ENCODE measurements around the gene FPGS. TPM values are rescaled to one million over a fixed set of nuclear protein-coding genes. Genes with fewer than 3 reads are reported as not detected.

Gene FPGS
- polyA plus RNA-seq, 2 of the 4 experiments (the other 2 are of a cell fraction), result 28.8 to 48.5 TPM

DNA sequence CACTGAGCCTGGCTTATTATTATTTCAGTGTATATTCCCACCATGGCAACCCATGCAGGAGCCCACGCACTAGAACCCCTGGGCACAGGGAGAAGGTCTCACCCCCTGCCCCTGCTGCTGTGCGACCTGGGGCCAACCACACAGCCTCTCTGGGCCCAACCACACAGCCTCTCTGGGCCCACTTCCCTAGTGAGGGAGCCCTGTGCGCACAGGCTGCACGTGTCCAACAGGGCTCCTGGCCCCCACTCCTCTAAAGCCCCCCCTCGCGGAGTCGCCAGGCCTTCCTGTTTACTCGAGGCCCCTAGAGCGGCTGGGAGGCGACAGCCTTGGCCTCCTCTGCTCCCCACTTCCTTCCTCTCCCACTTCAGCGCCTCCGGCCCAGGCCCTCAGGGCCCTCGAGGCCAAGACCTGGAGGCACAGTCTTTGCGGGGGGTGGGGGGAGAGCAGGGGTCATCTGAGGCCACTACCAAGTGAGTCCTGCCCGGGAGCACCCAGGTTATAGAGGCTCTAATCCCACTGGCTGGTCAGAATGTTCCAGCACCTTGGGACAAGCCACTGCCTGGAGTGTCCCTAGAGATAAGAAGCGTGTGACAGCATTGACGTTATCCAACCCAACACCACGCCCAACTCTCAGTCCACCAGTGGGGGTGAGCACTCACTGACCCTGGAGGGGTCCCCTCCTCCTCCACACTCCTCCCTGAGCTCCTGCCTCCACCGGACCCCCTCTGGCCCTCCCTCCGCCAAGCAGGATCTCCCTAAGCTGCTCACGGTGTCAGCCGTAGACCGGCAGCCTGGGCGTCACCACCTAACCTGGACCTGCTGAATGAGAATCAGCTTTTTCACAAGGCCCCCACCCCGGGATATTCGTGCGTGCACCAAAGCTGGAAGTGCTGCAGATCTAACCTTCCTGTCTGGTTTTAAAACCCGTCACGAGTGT is 59.7 kb downstream of the FPGS start:
- no peak overlapping the region for H3K27ac ChIP-seq
- ATAC-seq (no peak; a peak in 1 of 6 replicates), DNase-seq (ENCODE audit: low read depth in 1 of 2, low spot score in 1 of 2) (no peak), FAIRE-seq (no peak)
- CTCF ChIA-PET, result interaction anchor here (0.6 to 13.7 kb wide), 13 partner anchors 9 to 272 kb away, joined by 3 to 117 read pairs (median 5); partner anchors contain the start of genes CDK9 and TOR2A
- TF ChIP-seq EHF (CRISPR knock-in tag; IDR thresholded peaks at IDR 0.05) (no peak), FOSL2 (IDR thresholded peaks at IDR 0.05) (no peak), FOSL2 (CRISPR knock-in tag; IDR thresholded peaks at IDR 0.05) (no peak), NPAS2 (CRISPR knock-in tag; IDR thresholded peaks at IDR 0.05; ENCODE audit: borderline replicate concordance) (no peak), ESRRA (IDR thresholded peaks at IDR 0.05; ENCODE audit: borderline replicate concordance, low read length) (no peak), EHMT2 (IDR thresholded peaks at IDR 0.05; ENCODE audit: low read depth) (no peak), SMC3 (IDR thresholded peaks at IDR 0.05) (no peak)
- WGBS (ENCODE audit: missing lambda C conversion rate), result 67% methylated on average over 18 of the region's 29 CpGs
- POLR2A ChIA-PET, result interaction anchor here (1.3 kb wide), 1 partner anchor 55 kb away, joined by 3 read pairs; the partner anchor contains the start of gene ST6GALNAC4
- no peaks in the 10 kb centered on the region for H3K9me3 ChIP-seq
- H3K4me1 ChIP-seq, result no peaks in the 10 kb centered on the region; the same call in 2 of the 3 replicates
- H3K4me2 ChIP-seq, result no peak overlapping the region
- no peak overlapping the region for H3K4me3 ChIP-seq

- ChIA-PET POLR2A (interaction anchor here (1.3 kb wide), 1 partner anchor 54 kb away, joined by 3 read pairs; the partner anchor contains the start of gene ST6GALNAC4), CTCF (interaction anchor here (0.6 to 13.7 kb wide), 9 partner anchors 8 to 273 kb away, joined by 3 to 117 read pairs (median 4); partner anchors contain the start of gene TOR2A)
- ATAC-seq (no peak), DNase-seq (ENCODE audit: low read depth in 1 of 2, low spot score in 1 of 2) (no peak), FAIRE-seq (no peak)
- WGBS (ENCODE audit: missing lambda C conversion rate), result 77% methylated on average over 13 of the region's 13 CpGs
- Histone ChIP-seq H3K4me2 (no peak overlapping the region), H3K4me1 (no peaks in the 10 kb centered on the region; the same call in 2 of the 3 replicates), H3K4me3 (no peak overlapping the region), H3K9me3 (no peaks in the 10 kb centered on the region), H3K27ac (no peak overlapping the region)
- TF ChIP-seq RAD21 (conservative IDR thresholded peaks at IDR 0.05 in 1 of 2, IDR thresholded peaks at IDR 0.05 in 1 of 2) (no peak), POLR2A (IDR thresholded peaks at IDR 0.05; ENCODE audit: low read length) (no peak), KDM5A (IDR thresholded peaks at IDR 0.05) (no peak), SMC3 (IDR thresholded peaks at IDR 0.05) (no peak), NR3C1 (IDR thresholded peaks at IDR 0.05) (no peak), HOXA7 (CRISPR knock-in tag; IDR thresholded peaks at IDR 0.05) (no peak), HDAC2 (IDR thresholded peaks at IDR 0.05) (no peak), HOXB5 (CRISPR knock-in tag; IDR thresholded peaks at IDR 0.05) (no peak), MAX (IDR thresholded peaks at IDR 0.05) (no peak), CHD2 (IDR thresholded peaks at IDR 0.05; ENCODE audit: low read length, partially characterized antibody) (no peak), FOXS1 (CRISPR knock-in tag; IDR thresholded peaks at IDR 0.05) (no peak), ELK1 (IDR thresholded peaks at IDR 0.05; ENCODE audit: low read depth, low read length) (no peak), CHD4 (IDR thresholded peaks at IDR 0.05; ENCODE audit: borderline replicate concordance) (no peak), RARB (CRISPR knock-in tag; IDR thresholded peaks at IDR 0.05) (no peak), SREBF2 (IDR thresholded peaks at IDR 0.05) (no peak)
- TF ChIP-seq, protein P1, sequence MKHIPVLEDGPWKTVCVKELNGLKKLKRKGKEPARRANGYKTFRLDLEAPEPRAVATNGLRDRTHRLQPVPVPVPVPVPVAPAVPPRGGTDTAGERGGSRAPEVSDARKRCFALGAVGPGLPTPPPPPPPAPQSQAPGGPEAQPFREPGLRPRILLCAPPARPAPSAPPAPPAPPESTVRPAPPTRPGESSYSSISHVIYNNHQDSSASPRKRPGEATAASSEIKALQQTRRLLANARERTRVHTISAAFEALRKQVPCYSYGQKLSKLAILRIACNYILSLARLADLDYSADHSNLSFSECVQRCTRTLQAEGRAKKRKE (CRISPR knock-in tag; IDR thresholded peaks at IDR 0.05; ENCODE audit: low read depth), result no peak
Observed at GRCh38 chr9:127863191-127863621, 60.5 kb downstream of the FPGS start.

Small RNA genes within 50 kb of the gene (small RNA-seq; reads per million reads assigned to genes)
- 0 reads per million in 6 experiments for gene RF00019
- 0 reads per million in 6 experiments for gene RNA5SP296

Other genes starting within 250 kb of the FPGS start
- 13.3 and 20.4 TPM in 2 replicates for gene STXBP1, start 190.6 kb upstream of the FPGS start, polyA plus RNA-seq (2011; rRNA removed)
- 16.1 to 22.6 TPM (median 19.8 TPM) in 3 replicates for gene STXBP1, start 190.6 kb upstream of the FPGS start, polyA plus RNA-seq (2017; fragmentation: RNase III; extraction: RNeasy Plus Mini Kit Qiagen cat#74134 plus additional on column Dnase treatment)
- 0.04 TPM in 1 of 2 replicates, not detected in the other for gene CFAP157, start 95.9 kb upstream of the FPGS start, polyA plus RNA-seq (2011; rRNA removed)
- gene CFAP157, start 95.9 kb upstream of the FPGS start, polyA plus RNA-seq (2017; fragmentation: RNase III; extraction: RNeasy Plus Mini Kit Qiagen cat#74134 plus additional on column Dnase treatment), result 0.04 TPM in 1 of 3 replicates, not detected in the others
- gene PTRH1, start 87.2 kb upstream of the FPGS start, polyA plus RNA-seq (2011; rRNA removed), result 3.5 and 5.1 TPM in 2 replicates
- 9.9 to 12.6 TPM (median 11.4 TPM) in 3 replicates for gene PTRH1, start 87.2 kb upstream of the FPGS start, polyA plus RNA-seq (2017; fragmentation: RNase III; extraction: RNeasy Plus Mini Kit Qiagen cat#74134 plus additional on column Dnase treatment)
- gene TTC16, start 86.8 kb upstream of the FPGS start, polyA plus RNA-seq (2011; rRNA removed), result 0.03 TPM in 1 of 2 replicates, not detected in the other
- gene TTC16, start 86.8 kb upstream of the FPGS start, polyA plus RNA-seq (2017; fragmentation: RNase III; extraction: RNeasy Plus Mini Kit Qiagen cat#74134 plus additional on column Dnase treatment), result not detected in 3 replicates
- gene TOR2A, start 67.6 kb upstream of the FPGS start, polyA plus RNA-seq (2011; rRNA removed), result 4.9 and 5.5 TPM in 2 replicates
- gene TOR2A, start 67.6 kb upstream of the FPGS start, polyA plus RNA-seq (2017; fragmentation: RNase III; extraction: RNeasy Plus Mini Kit Qiagen cat#74134 plus additional on column Dnase treatment), result 9.4 to 9.6 TPM (median 9.5 TPM) in 3 replicates
- gene SH2D3C, start 24.2 kb upstream of the FPGS start, polyA plus RNA-seq (2011; rRNA removed), result 0.06 and 0.11 TPM in 2 replicates
- gene SH2D3C, start 24.2 kb upstream of the FPGS start, polyA plus RNA-seq (2017; fragmentation: RNase III; extraction: RNeasy Plus Mini Kit Qiagen cat#74134 plus additional on column Dnase treatment), result 0.04 to 0.08 TPM (median 0.06 TPM) in 3 replicates
- 45.7 and 46.7 TPM in 2 replicates for gene CDK9, start 16.8 kb upstream of the FPGS start, polyA plus RNA-seq (2011; rRNA removed)
- gene CDK9, start 16.8 kb upstream of the FPGS start, polyA plus RNA-seq (2017; fragmentation: RNase III; extraction: RNeasy Plus Mini Kit Qiagen cat#74134 plus additional on column Dnase treatment), result 35.3 to 46.2 TPM (median 43.8 TPM) in 3 replicates
- gene ENG, start 51.8 kb downstream of the FPGS start, polyA plus RNA-seq (2011; rRNA removed), result not detected in 2 replicates
- gene ENG, start 51.8 kb downstream of the FPGS start, polyA plus RNA-seq (2017; fragmentation: RNase III; extraction: RNeasy Plus Mini Kit Qiagen cat#74134 plus additional on column Dnase treatment), result 0.03 to 0.15 TPM (median 0.08 TPM) in 3 replicates
- gene AK1, start 74.8 kb downstream of the FPGS start, polyA plus RNA-seq (2011; rRNA removed), result 30.0 and 33.6 TPM in 2 replicates
- 31.9 to 38.2 TPM (median 31.9 TPM) in 3 replicates for gene AK1, start 74.8 kb downstream of the FPGS start, polyA plus RNA-seq (2017; fragmentation: RNase III; extraction: RNeasy Plus Mini Kit Qiagen cat#74134 plus additional on column Dnase treatment)
- 8.2 and 14.7 TPM in 2 replicates for gene ST6GALNAC6, start 96.7 kb downstream of the FPGS start, polyA plus RNA-seq (2011; rRNA removed)
- gene ST6GALNAC6, start 96.7 kb downstream of the FPGS start, polyA plus RNA-seq (2017; fragmentation: RNase III; extraction: RNeasy Plus Mini Kit Qiagen cat#74134 plus additional on column Dnase treatment), result 15.8 to 25.2 TPM (median 22.0 TPM) in 3 replicates
- 11.0 and 12.5 TPM in 2 replicates for gene ST6GALNAC4, start 114.2 kb downstream of the FPGS start, polyA plus RNA-seq (2011; rRNA removed)
- gene ST6GALNAC4, start 114.2 kb downstream of the FPGS start, polyA plus RNA-seq (2017; fragmentation: RNase III; extraction: RNeasy Plus Mini Kit Qiagen cat#74134 plus additional on column Dnase treatment), result 18.1 to 25.4 TPM (median 24.8 TPM) in 3 replicates
- 1.8 and 2.4 TPM in 2 replicates for gene PIP5KL1, start 127.9 kb downstream of the FPGS start, polyA plus RNA-seq (2011; rRNA removed)
- gene PIP5KL1, start 127.9 kb downstream of the FPGS start, polyA plus RNA-seq (2017; fragmentation: RNase III; extraction: RNeasy Plus Mini Kit Qiagen cat#74134 plus additional on column Dnase treatment), result 2.0 to 3.7 TPM (median 2.5 TPM) in 3 replicates
- gene DPM2, start 135.0 kb downstream of the FPGS start, polyA plus RNA-seq (2011; rRNA removed), result 41.9 and 48.8 TPM in 2 replicates
- 45.9 to 50.1 TPM (median 46.3 TPM) in 3 replicates for gene DPM2, start 135.0 kb downstream of the FPGS start, polyA plus RNA-seq (2017; fragmentation: RNase III; extraction: RNeasy Plus Mini Kit Qiagen cat#74134 plus additional on column Dnase treatment)
- 24.4 and 30.3 TPM in 2 replicates for gene EEIG1, start 178.1 kb downstream of the FPGS start, polyA plus RNA-seq (2011; rRNA removed)
- 24.1 to 33.0 TPM (median 31.5 TPM) in 3 replicates for gene EEIG1, start 178.1 kb downstream of the FPGS start, polyA plus RNA-seq (2017; fragmentation: RNase III; extraction: RNeasy Plus Mini Kit Qiagen cat#74134 plus additional on column Dnase treatment)

Data from A549 (cell line).